Inflammatory macrophage treated with lipopolysaccharide for 4 hours (primary cell): Measurements from ENCODE around the gene INPPL1.

ENCODE experiments used
- DNase-seq: peaks from one replicate; pipeline ENCODE4 v3.0.0-alpha.2; 2020

The INPPL1 gene

DNA sequence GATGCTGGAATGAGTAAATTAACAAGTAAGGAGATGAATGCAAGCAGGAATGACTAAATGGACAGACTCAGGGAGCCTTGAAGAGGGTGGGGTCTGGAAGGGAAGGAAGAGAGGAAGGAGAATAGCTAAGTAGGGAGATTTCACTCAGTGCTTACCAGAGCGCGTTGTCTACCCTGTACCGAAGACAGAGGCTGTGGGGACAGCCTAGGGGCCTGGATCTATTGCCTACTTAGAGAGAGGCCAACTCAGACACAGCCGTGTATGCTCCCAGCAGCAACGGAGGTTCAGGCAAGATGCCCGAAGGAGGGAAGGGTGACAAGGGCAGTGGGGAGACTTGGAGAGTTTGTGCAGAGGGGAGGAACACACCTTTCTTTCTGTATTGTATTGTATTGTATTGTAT is 7.9 kb upstream of the INPPL1 start, which contains the start of gene FOLR2:
TSS of gene FOLR2 (plus strand) at position 157 of the 400 bp plus-strand sequence. CDS start 1,791 bp downstream, outside the sequence.
- DNase-seq: no peak

DNA sequence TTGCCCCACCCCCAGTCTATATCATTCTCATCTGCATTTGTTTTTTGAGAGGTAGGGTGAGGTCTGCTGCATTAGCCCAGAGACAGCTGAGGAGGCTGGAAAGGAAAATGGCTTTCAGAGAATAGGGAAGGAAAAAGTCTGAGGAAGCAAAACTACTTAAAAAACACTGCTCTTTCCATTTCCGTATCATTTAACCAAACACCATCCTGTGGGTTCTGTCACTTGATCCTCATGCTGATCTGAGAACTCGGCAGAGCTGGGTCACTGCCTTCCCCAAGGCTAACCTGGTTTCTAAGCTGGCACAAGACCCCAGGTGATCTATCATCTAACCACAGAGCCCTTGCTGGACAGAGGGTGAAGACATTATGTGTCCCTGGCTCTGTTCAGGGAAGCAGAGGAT is 6.7 kb upstream of the INPPL1 start:
- peak; percentile 60 for DNase-seq

DNA sequence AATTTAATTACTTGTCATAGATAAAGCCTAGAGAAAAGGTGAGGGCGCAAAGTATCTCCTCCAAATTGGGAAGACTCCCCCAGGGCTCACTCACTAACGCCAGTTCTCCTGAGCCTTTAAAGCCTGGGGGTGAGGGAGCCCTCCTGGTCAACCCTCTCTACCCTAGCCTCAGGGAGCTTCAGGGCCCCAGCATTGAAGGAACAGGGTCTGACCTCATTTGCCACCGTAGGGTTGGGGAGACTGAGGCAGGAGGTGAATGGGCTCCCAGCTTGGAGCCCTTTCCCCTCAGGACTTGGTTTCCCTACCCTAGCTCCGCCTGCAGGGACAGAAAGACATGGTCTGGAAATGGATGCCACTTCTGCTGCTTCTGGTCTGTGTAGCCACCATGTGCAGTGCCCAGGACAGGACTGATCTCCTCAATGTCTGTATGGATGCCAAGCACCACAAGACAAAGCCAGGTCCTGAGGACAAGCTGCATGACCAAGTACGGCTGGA is 6.3 kb upstream of the INPPL1 start:
- no peak for DNase-seq

DNA sequence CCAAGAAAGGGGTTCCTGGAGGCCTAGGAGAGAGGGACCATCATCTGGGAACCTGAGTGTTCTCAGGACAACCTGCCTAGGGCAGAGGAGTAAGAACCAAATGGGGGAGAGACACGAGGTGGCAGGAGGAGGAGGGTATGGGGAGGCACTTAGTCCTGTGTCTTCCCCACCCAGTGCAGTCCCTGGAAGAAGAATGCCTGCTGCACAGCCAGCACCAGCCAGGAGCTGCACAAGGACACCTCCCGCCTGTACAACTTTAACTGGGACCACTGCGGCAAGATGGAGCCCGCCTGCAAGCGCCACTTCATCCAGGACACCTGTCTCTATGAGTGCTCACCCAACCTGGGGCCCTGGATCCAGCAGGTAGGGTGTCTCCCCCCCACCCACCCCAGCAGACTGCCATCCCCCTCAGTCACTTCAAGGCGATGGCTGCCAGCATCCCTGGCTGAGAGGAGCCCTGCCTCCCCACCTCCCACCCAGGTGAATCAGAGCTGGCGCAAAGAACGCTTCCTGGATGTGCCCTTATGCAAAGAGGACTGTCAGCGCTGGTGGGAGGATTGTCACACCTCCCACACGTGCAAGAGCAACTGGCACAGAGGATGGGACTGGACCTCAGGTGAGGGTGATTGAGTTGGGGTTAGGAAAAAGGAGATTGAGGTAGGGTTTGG is 3.7 kb upstream of the INPPL1 start:
- no peak for DNase-seq

DNA sequence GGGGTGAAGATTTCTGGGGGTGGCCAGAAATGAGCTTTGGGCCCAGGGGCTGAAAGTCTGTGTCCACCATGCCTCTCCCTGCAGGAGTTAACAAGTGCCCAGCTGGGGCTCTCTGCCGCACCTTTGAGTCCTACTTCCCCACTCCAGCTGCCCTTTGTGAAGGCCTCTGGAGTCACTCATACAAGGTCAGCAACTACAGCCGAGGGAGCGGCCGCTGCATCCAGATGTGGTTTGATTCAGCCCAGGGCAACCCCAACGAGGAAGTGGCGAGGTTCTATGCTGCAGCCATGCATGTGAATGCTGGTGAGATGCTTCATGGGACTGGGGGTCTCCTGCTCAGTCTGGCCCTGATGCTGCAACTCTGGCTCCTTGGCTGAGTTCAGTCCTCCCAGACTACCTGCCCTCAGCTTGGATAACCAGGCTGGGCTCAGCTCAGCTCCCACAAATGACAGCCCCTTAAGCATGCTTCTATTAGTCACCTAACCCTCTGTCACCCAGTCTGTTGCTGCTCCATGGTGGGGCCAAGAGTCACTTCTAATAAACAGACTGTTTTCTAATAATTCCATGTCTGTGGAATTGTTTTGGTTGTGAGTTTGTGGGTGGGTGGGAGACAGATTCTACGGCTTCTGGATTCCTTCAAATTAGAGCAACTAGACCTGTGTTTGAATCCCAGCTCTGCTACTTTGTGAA is 3.0 kb upstream of the INPPL1 start:
- peak; percentile 66 for DNase-seq

DNA sequence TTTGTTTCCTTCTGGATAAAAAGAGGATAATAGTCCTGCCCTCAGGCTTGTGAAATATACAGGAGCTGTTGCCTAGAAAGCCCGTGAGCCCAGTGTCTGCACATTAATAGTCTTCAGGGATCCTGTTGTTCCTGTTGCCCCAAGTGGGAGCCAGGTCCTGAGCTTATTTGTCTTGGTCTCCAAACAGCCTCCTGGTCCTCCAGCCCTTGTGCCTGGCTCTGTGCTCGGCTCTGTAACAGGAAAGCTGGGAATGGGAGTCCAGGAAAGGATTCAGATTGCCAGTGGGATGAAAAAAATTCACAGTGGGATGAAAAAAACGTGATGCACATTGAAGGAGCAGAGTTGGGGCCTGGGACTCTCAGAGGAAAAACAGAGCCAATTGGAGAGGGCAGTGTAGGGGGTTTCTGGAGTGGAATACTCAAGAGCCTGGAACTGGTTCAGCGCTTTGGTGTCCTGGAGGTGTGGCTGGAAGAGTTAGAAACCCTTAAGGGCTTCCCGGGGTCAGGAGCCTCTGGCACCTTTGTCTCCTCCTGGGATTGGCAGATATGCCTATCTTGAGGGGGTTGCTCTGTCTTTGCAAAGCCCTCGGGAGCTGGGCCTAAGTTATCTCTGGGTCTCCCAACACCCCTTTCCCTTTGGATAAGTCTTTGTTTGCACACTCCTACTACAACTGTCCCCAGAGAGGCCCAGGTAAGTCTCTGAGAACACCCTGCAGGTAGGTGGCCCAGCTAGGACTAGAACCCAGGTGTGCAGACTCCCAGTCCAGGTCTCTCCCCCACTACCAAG is 2.3 kb upstream of the INPPL1 start:
- DNase-seq: peak; percentile 30

DNA sequence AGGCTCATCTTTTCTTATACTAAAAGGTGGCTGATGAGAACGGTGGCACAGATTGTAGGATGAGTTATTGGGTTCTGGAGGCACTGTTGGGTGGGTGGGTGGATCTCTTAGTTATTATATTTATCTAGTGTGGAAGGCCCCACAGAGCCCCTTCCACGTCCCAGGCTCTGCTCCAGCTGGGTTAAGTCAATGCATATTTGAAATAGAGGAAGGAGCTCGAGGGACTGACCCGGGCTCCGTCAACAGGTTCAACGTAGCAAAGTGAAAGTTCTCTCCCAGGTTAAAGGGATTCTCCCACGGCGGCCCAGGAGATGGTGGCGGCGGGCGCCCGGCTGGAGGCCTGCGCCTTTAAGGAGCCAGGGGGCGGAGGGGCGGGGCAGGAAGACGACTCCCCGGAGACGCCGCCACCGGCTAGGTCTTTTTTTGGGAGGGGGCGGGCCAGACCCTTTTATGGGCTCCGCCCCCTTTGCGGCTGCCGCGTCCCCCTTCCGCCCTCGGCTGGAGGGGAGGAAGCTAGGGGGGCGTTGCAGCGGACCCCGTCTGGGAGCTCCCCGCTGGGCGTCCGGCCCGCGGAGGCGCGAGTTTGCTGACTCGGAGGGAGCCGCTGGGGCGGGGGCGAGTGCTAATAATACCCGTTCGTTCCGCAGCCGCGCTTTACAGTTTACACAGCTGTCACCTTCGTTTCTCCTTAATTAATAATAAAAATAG is 1.5 kb upstream of the INPPL1 start:
- peak; percentile 84 for DNase-seq

DNA sequence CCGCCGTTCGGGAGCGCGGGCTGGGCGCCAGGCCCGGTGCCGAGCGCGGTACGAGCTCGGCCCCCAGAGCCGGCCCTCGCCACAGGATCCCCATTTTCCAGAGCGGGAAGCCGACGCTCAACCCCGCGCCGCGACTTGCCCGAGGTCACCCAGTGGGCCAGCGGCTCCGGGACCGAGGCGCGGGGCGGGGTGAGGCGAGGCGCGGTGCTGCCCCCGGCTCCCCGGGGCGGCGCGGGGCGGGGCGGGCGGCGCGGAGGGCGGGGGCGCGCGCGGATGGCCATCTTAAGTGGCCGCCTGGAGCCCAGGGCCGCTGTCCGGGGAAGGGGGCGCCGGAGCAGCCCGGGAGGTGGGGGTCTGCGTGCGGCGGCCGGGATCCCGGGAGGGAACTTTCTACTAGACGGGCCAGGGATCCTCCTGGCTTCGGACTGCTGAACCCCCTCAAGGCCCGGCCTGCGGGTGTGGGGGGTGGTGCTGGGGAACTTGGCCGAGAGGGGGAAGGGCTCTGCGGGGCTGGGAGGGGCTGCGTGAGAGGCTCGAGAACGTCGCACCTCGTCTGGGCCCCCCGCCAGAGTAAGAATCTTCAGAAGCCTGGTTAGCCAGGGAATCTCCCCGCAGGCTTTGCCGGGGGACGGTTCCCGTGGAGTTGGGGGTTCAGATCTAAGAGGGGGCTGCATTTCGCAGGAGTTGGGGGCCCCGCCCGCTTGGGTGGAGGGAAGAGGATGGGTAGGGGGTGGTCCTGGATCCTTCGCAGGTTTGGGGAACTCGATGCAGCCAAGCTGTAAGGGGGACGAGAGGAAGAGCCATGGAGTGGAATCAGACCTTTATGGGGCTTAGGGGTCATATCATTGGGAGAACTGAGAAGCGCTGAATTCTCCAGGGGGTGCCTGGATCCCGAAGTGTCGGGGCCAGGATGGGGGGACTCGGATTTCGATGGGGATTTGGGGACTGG is 678 bp upstream of the INPPL1 start:
- DNase-seq: peak; percentile 60

DNA sequence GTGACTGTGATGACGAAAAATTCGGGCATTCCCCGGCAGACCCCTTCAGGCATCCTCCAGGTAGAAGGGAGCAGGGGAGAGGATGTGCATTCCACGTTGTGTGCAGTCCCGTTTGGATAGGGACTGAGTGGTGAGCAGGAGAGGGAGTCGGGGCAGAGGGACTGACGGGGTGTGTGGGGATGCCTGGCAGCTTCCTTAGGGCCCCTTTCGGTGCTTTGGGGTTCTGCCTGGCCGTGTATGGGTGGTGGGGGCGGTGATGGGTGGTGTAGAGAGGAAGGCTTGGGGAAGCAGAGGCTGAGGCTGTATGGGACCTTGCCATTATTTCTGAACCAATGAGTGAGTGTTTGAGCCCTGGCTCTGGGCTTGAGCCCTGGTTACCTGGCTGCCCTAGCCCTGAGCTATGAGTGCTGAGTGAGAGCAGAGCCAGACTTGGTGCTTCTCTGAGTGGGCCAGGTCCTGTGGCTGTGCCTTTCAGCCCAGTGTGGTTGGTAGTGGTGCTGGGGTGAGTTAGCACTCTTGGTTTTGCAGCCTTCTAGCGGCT is 914 bp downstream of the INPPL1 start:
- DNase-seq: no peak

DNA sequence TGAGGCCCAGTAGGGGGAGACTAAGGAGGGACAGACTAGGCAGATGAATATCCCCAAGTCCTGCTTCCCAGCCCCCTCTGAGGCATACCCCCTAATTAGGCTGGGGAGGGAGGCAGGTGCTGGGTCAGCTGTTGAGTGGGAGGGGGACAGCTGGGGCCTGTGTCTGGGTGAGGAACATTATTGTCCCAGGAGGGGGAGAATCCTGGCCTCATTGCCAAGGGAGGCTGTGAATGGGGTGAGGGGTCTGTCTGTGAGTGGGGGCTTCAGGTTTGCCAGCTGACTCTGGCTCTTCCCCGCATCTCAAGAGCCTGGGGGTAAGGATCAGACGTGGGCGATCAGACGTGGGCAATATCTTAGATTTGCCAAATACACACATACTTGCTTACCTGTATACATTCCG is 2.1 kb downstream of the INPPL1 start:
- no peak for DNase-seq

DNA sequence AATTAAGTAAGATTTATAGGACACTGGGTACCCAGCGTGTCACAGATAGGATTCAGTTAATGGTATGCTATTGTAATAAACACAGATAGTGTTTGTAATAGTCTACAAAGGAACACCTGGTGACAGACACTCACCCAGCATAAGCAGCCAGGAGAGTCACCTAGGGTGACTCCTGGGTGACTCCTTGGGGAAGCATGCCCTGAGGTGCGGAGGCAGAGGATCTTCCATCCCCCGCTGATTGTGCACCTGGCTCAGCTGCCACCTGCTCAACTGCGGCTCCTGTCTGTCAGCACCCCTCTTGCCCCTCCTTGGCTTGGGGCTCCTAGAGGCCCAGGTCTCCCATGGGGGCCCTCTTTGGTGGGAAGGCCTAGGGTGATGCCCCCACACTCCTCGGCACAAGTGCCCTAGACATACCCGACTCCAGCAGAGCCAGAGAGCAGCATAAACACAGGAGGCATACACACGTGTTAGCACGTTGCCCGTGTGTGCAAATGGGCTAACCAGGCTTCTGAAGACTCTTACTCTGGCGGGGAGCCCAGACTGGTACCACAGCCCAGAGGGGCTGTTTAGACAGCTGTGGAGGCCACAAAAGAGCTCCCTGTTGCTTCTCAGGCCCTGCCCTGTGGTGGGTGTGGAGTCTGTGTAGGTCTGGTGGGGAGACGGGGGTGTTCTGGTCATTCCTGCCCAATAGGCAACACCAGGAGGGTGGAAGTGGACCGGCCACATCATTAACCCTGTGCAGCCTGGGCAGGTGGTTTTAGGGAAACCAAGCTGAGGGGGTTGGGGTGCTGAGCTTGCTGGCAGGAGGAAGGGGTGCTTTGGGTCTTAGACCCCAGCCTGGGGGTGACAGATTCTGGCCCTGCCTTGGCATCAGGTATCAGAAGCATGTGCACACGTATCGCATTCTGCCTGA is 3.0 kb downstream of the INPPL1 start:
- DNase-seq: no peak

DNA sequence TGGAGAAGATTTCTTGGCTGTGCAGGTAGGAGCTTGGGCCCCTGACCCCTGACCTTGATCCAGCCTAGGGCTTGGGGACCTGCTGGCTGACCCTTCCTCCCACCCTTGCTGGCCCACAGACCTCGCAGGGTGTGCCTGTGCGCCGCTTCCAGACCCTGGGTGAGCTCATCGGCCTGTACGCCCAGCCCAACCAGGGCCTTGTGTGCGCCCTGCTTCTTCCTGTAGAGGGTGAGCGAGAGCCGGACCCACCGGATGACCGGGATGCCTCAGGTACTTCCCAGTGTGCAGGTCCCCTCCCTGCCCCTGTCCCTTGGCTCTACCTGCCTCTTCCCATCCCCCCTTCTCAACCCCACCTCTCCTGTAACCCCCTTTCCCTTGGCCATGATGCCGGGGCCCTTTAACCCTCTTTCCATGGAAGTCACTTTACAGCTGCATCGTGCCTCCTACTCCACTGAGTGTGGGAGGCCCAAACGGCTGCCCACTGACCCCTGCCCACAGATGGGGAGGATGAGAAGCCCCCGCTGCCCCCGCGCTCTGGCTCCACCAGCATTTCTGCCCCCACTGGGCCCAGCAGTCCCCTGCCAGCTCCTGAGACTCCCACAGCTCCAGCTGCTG is 3.8 kb downstream of the INPPL1 start:
- DNase-seq: no peak

DNA sequence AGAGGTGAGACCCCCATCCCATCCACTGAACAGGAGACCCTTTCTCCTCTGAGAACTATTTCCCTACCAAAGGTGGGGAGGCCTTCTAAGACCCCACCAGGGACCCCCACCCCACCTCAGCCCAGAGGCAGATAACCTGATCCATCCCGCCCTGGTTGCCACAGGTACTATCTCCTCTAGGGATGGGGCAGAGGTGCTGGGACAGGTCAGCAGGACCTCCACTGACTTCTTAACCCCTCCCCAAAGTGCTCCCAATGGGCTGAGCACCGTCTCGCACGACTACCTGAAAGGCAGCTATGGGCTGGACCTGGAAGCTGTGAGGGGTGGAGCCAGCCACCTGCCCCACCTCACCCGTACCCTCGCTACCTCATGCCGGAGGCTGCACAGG is 4.3 kb downstream of the INPPL1 start:
- DNase-seq: no peak

DNA sequence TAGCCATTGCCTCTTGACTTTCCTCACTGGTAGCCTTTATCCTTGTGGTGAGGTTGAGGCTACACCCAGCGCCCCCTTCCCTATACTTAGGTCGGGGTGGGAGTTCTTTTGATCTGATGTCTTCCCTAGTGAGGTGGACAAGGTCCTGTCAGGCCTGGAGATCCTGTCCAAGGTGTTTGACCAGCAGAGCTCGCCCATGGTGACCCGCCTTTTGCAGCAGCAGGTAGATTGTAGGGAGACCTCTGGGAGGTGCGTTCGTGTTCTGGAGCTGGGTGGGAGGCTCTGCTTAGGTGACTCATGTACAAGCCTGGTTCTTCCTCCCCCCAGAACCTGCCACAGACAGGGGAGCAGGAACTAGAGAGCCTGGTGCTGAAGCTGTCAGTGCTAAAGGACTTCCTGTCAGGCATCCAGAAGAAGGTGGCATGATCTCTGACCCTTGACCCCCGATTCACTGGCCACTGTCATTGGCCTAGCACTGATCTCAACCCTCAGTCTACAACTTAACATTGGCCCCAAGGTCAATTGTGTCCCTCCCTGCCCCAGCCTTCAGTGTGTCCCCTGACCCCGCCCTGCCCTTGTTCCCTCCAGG is 4.9 kb downstream of the INPPL1 start:
- no peak for DNase-seq

DNA sequence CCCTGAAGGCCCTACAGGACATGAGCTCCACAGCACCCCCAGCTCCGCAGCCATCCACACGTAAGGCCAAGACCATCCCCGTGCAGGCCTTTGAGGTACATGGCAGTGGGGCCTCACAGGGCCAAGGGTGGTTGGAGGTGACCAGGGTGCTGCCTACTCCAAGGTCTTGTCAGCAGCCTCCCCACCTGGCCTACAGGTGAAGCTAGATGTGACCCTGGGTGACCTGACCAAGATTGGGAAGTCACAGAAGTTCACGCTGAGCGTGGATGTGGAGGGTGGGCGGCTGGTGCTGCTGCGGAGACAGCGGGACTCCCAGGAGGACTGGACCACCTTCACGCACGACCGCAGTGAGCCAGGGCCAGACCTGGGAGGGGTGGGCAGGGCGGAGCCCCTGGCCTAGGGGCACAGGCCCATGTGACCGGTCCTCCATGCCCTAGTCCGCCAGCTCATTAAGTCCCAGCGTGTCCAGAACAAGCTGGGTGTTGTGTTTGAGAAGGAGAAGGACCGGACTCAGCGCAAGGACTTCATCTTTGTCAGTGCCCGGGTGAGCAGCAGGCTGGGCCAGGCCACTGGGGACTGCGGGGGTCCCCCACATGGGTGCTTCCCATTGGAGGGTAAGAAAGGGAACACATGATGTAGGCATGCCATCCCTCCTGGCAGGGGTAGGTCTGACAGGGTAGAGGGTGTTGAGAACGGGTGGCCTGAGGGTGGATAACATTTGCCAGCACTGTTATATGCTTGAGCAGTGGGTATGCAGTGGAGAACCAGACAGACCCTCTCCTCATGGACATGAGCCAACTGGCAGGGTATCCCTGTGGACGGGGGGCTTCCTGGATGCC is 5.6 kb downstream of the INPPL1 start:
- no peak for DNase-seq

DNA sequence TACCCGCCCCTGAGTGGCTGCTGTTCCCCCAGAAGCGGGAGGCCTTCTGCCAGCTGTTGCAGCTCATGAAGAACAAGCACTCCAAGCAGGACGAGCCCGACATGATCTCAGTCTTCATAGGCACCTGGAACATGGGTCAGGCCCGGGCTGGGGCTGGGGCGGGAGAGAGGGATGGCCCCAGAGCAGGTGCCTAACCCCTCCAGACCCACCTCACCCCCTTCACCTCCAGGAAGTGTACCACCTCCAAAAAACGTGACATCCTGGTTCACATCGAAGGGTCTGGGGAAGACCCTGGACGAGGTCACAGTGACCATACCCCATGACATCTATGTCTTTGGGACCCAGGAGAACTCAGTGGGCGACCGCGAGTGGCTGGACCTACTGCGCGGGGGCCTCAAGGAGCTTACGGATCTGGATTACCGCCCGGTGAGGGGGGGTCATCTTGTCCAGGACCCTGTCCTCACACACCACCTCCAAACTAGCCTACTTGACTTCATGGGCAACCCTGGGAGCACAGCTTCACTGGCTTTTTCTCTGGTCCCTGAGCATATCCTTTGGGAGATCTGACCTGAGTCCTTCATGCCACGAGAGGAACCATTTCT is 6.3 kb downstream of the INPPL1 start:
- no peak for DNase-seq

DNA sequence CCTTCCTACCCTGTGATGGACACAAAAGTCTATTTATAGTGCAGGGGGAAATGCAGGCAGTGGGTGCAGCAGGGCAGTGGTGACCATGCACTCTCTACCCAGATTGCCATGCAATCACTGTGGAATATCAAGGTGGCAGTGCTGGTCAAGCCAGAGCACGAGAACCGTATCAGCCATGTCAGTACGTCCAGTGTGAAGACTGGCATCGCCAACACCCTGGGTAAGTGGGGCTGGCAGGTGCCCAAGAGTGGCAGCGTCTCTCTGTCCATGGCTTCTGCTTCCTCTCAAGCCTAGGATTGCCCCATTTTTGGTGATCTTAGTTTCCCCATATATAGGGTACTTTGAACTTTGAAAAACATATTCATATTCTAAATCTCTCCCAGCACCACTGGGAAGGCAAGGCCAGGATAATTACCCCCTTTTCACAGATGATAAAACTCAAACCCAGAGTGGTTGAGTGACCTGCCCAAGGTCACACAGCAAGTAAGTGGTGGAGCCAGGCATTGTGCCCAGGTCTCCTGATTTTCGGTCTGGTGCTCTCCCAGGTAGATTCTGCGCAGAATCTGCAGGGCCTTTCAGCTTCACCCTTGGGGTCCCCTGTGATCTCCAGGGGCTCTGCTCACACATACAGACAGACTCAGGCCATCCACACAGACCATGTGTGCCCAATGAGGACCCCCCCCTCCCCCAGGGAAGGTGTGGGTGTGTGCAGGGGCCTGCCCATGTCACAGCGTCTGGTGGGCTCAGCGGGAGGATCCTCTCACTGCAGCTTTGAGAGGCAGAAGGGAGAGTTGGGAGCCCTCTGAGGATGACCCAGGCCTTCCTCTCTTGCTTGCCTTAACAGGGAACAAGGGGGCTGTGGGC is 7.1 kb downstream of the INPPL1 start:
- DNase-seq: no peak
